NCI-H460 (cell line): ENCODE data around the gene MTMR12. TPM values are rescaled to one million over a fixed set of nuclear protein-coding genes. Genes with fewer than 3 reads are reported as not detected.

Experiments used
- DNase-seq: peaks from one replicate; pipeline ENCODE4 v3.0.0-alpha.2; 2016; ENCODE audit warnings: low read depth; ENCODE audit errors: extremely low read depth
- total RNA-seq: library from RNA; depleted of rRNA; stranded (reverse); fragments of >200 nt; shearing (Covaris generic); gene quantifications from 2 replicates; pipeline ENCODE4 v1.2.3, GENCODE V29; 2014

The MTMR12 gene
- total RNA-seq, 1 experiment from 2014 or later = 20.3 TPM

DNA sequence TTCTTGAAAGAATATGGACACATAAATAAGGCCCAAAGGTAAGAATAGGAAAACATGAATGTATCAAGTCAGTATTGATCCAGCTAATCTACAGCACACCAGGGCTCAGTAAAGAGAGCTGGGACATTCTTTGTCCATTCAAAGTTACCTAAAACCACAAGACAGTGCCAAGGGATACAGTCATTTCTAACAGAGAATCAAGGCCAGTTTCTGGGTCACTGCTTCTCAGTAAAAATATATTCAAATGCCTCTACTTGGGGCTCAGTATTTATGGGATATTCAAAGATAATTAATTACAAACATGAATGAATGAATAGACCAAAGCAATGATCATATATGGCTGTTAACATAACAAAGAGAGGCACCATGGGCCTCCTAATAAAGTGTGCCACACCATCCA, 34.9 kb downstream of the MTMR12 start:
- no peak for DNase-seq

DNA sequence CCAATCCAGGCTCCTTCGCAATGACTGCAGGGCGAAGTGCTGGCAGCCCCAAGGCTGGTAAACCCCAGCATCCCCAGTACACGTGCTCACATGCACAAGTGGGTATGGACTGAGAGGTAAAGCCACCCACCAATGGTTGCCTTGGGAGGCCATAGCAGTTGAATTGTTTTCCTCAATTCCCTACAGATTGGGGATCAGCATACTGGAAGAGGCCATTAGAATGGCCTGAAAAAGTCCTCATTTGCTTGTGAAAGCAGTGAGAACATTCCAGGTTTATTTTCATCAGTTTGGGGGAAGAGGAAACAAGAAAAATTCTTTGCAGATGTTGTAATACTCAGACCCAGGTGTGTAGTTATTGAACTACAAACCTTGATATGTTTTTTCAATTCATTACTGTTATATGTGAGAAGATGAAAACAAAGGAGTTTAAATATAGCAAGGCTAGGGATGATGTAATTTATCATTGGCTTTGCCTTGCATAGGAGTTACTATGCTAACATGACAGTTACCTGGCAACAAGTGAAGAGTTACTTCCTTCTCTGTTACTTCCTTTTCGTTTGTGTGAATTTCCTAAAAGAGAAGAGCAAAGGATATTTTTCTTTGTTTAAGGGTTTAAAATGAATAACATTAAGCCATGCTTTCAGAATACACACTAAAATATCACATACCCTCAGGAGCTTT, 36.4 kb downstream of the MTMR12 start:
- no peak for DNase-seq

DNA sequence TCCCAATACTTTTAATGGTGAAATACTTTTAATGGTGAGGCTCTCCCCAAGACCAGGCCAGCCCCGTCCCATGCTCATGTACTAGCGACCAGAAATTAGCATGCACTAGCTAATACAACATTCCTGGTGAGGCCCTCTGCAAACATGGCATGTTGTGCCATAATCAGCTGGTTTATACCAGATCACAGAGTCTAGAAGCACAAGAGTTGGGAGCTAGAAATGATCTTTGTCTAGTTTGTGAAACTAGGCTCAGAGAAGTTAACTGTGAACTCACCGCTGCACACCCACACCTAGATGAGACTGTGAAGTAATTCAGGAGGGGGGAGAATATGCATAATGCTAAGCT, 37.4 kb downstream of the MTMR12 start:
- DNase-seq = no peak

DNA sequence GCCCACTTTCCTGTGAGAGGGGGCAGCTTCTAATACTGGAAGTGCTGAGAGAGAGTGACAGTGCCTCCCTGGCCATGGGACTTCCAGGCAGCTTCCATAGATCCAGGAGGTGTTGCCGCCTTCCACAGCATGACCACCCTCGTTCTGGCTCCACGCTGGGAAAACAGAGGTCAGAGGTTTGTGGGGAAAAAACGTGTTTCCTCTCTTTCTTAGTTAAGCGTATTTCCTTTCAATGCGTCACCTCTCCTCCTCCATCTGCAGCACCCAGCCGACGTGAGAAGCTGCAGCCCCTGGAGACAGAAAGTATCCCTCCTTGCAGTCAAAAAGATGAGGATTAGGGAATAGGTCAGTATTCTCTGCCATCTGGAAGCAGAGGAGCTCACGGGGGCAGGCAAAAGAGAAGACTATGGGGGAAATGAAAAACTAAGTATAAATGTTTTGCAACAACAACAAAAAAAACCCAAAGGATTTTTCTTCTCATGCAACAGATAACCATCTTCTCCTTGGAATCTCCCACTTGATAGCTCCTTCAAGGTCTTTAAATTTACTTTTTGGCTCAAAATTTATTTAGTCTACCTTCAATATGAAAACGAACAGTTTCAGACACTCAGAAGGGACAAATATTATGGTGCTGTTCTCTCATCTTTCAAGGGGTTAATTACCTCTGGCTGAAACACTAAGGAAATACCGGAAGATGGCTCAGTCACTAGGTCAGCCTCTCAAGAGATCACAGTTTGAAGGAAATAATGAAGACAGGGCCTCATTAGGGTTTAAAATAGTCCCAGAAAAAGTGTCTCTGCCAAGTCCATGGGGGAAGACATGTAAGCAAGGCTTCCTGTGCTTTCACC, 38.0 kb downstream of the MTMR12 start:
- no peak for DNase-seq

DNA sequence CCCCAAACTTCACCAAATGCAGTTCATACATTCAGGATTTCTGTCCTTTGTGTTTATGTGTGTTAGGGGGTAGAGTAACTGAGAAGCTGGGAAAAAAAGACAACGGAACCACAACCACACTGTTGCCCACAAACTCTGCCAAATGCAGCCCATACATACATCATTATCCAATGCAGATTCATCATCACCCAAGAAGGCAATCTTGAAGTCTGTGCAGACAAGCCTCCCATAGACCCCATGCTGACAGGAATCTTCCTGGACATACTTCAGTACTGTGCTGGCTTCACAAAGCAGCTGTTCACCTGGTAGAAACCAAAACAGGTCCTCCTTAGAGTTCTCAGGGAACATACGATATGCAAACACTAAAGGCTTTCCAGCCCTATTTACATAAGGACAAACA, 38.9 kb downstream of the MTMR12 start:
- no peak for DNase-seq

DNA sequence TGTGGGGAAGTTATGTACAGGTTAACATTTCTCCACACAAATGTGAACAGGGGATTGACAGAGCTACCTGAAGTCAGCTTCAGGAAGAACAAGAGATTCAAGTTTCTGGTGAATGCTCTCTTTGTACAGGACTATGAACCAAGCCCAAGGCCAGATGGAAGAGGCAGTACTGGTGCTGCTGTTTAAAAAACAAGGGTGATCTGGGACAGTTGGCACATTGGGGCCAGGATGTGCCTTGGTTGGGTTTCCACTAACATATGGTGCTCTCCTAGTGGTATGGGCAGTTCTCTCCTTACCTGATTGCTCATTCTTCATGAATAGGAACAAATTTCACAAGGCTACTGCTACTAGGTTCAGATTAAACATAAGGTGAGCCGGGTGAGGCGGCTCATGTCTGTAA, 40.0 kb downstream of the MTMR12 start:
- no peak for DNase-seq

DNA sequence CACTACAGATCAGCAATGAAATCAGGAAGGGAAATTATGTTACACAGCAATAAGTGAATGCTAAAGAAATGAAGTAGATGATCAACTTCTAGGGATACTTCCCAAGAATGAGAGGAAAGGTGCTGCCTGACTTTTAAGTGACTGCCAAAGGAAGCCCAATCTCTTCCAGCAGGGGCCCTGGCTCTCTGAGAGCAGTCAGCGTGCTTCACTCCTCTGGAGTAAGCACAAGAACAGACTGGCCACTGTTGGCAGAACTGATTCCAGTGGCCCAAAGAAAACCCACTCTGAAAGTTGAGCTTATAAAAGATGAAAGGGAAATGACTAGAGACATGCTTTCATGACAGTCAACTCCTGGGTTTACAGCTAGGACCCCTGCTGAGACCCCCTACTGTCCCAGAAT, 41.8 kb downstream of the MTMR12 start:
- DNase-seq = no peak

DNA sequence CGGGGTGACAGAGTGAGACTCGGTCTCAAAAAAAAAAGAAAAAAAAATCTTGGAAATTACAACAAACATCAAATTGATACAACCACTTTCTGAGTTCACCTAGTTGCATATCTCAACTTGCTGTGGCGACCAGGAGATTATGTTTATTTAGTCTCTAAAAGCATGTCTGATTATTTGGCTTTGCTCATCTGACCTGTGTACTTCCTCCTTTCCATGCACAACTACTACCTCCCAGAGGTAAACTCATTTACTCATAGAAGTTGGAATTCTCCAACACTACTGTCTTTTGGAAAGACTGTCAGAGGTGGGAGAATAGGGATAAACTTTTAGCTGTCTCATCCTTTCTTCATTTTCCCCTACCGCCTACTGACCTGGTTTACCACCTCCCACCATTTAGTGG, 42.6 kb downstream of the MTMR12 start:
- no peak for DNase-seq

DNA sequence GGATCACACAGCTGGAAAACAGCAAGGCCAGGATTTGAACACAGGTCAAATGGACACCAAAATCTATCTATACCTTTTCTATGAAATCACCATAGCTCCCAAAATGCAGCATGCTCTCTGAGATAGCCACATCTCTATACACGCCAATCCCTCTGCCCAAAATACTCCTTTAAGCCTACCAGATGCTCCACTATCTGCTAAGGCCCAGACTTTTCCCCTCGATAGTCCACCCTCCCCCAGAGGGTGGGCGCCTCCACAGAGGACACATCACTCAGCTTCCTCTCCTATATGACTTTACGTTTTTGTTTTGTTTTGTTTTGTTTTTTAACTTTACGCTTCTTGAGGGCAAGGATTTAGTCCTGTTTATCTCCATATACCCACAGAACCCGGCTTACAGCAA, 46.8 kb downstream of the MTMR12 start:
- DNase-seq = no peak

DNA sequence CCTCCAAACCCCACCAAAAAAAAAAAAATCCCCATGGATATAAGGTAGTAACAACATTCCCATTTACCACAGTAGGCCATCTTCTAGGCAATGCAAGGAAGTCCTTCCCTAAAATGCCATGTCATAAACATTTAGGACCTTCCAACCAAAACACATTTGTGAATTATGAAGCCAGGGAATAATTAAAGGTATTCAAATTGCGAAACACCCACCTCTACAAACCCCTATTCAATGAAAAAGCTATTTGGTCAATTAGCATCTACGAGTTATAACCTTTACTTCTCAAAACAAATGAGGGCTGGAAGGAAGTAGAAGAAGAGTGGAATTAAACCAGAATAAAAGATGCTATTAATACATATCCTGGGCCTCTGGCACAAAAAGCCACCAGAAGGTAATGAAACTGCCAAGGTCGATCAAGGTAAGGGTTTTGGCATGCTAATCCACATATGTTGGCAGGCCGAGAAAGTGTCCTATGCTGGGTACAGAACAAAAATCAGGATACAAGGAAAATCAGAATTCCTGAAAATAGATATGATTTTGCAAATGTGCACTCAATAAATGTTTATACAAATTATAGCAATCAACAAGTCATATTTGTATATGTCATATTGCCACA, 47.7 kb downstream of the MTMR12 start:
- no peak for DNase-seq

DNA sequence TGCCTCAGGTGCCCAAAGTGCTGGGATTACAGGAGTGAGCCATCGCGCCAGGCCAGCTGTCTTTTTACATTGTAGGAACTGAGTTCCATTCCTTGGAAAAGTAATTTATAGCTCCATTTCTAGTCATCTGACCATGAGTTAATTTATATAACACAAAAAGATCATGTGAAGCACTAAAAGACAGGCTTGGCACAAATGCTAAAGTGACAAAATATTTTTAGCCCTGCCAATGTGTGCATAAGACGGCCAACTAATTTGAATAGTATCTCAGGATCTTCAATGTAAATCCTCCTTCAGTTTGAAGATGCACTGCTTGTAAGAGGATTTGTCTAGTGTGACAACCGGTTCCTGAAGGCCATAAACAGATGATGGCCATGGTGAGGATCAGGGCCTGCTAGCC, 49.1 kb downstream of the MTMR12 start:
- DNase-seq = no peak

DNA sequence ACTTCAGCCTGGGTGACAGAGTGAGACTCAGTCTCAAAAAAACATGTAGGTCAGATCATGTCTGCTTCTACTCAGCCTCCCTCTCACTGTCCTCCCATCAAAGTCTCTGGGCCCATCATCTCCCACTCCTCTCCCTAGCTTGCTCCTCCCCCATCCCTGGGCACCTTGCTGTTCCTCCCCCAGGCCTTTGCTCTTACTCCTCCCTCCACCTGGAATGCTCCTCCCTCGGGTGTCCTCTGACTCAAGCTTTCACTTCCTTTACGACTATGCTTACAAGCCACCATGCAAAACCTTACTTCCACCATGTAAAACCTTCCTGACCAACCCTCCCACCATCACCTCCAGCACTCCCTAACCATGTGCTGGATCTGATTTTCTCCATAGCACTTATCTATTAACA, 51.5 kb downstream of the MTMR12 start:
- DNase-seq = no peak

DNA sequence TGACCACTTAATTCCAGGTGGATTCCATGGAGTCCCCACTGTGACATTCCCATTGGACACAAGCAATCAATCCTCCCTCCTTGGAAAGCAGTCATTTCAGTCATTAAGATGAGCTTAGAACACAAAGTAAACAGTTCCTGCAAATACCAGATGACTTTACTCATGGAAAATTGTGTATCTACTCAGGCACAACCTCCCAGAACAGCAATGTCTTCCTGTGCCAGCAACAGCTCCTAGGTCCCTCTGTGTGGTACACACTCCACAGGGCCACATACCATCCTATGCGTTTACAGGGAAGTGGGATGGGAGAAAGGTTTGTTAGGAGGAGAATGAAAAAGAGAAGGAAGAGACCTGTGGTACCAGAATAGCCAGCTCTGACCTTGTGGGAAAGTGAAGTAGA, 53.7 kb downstream of the MTMR12 start:
- no peak for DNase-seq

DNA sequence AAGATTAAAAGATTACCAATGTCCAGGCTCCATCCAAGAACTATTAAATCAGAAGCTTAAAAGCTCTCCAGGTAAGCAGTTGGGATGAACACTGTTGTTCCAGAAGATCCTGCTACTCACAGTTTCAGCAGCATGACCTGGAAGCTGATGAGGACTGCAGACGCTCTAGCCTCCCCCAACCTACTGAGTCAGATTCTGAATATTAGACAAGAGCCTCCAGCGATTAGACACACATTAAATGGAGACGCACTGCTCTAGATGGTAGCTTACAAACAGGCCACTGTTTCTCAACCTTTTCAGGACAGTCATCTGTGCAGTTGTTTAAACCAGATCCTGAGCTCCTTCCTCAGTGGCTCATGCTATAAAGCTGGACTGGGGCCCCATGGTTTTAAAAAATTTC, 54.3 kb downstream of the MTMR12 start:
- no peak for DNase-seq

DNA sequence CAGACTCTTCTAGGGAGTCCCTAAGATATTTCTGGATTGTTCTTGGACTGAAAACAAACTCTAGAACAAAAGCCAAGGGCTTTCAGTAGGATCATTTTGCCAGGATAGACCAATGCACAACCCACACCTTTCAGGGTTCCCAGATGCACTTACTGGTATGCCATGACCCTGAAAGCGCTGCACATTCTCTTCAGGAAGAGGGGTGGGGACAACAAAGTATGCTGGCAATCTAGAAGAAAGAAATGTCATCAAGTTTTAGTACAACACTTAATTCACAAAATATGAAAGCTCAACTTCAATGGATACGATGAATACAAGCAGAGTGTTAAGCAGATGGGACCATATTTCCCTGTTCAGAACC, 57.2 kb downstream of the MTMR12 start:
- DNase-seq = no peak

DNA sequence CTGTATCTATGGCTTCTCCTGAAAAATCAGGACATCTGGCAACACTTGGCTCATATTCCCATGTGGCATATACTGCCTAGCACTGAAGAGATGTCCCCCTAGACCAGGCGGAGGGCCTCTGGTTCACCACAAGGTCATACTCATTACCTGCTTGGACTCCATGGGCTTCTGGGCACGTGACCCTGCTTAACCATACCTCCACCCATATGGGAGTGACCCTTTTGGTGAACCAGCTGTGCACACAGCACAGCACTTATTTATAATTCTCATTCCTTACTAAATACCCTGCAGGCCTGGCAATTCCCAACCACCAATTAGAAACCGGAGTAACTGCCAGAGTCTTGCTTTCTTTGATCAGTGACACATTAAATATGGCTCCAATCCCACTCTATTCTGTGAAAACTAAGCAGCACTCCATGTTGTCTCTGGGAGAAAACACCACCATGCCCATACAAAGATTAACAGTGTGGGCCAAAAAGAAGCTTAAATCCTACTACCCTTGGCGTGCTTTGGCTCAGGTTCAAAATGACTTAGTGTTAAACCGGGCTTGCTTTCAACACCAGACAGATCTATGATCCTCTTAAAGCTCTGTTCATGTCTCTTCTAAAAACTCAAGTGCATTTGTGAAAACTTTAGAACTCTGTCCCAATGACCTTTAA, 57.7 kb downstream of the MTMR12 start:
- no peak for DNase-seq

DNA sequence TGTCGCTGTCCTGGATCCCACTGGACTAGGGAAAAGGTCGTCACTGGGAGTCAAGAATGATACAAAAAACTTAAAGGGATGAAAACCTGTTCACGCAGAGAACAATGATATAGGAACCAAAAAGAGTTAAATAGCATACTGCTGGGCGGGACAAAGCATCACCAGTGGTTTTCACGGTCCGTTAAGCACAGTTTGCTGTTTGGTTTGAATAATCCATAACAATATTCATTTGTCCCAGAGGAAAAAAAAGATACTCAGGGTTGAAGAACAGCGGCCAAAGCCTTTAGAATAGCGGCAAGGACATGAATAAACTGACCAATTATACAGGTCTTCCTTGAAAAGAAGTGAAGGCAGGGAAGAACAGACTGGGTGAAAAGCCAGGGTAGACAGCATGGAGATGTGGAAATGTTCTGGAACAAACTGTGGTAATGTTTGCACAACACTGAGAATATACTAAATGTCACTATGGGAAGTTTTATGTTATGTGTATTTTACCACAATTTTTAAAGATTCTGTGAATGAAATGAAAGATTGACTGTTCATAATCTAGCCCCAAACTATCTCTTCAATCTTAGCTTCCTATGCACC, 60.8 kb downstream of the MTMR12 start:
- no peak for DNase-seq

DNA sequence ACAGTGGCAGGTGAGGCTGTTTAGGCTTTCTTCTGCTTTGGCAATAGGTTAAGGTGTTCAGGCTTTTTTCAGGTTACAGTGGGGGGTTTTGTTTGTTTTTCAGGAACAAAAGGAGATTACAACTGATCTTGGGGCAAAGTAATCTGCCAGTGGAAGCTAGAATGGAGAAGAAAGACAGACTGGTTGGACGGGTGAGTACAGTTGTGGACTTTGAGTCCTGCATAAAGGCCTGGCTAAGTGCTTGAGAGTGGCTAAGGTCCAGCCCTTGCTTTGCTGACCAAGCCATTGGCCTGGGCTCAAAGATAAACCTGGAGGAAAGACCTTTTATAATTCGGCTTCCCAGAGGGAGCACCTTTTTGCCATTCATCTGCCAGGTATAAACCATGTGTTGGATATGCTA, 63.1 kb downstream of the MTMR12 start:
- DNase-seq = no peak

DNA sequence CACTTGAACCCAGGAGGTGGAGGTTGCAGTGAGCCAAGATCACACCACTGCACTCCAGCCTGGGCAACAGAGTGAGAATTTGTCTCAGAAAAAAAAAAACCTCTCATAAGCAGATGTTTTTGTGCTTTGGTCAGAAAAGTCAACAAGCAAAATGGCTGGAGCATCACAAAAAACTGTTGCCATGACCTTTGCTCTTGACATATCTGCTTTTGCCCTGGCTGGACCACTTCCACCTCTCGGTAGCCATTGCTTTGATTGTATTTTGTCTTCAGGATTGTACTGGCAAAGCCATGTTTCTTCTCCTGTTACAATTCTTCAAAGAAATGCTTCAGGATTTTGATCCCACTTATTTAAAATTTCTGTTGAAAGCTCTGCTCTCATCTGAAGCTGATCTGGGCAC, 67.0 kb downstream of the MTMR12 start:
- no peak for DNase-seq

DNA sequence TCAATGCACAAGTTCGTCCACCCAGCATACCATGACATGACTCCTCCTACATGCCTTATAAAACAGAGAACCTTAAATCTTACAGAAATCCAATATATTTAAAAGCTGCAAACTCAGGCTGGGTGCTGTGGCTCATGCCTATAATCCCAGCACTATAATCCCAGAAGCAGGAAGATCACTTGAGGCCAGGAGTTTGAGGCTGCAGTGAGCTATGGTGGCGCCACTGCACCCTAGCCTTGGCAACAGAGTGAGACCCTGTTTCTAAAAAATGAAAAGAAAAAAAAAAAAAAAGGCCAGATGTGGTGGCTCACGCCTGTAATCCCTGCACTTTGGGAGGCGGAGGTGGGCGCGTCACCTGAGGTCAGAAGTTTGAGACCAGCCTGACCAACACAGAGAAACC, 68.7 kb downstream of the MTMR12 start:
- no peak for DNase-seq
